HepG2 (cell line): Measurements from ENCODE around the gene GGNBP2. TPM values are rescaled to one million over a fixed set of nuclear protein-coding genes. Genes with fewer than 3 reads are reported as not detected.

Experiments used
- ATAC-seq: fragments of 200-7000 bp; cut with Tn5 transposase; 3 replicates; pipeline ENCODE4 v1.9.1; 2020; ENCODE audit warnings: mild to moderate bottlenecking, moderate library complexity
- BruUV-seq: library from RNA; stranded (reverse); fragments of 400-500 nt; replicated peaks from 2 replicates; lab custom pipeline; 2021; lab: Mats Ljungman, UMichigan
- CTCF ChIA-PET: fragments of 300-600 bp; formaldehyde crosslinking; extraction: SDS; loops from one replicate; lab custom pipeline; 2021; ENCODE audit warnings: low total read pairs, inconsistent platforms, low intra/inter-chr PET ratio; lab: Yijun Ruan, JAX
- POLR2A ChIA-PET: fragments of 350-600 bp; sonication (Branson Sonifier 250); formaldehyde crosslinking; loops from one replicate; lab custom pipeline; 2020; ENCODE audit warnings: antibody characterized with exemption, inconsistent platforms; lab: Yijun Ruan, JAX
- DNase-seq: peaks from one replicate; pipeline ENCODE4 v3.0.0-alpha.2; 2015; ENCODE audit warnings: low spot score
- FAIRE-seq: peaks from 3 replicates; lab custom pipeline; 2011; peaks lifted over from hg19 to GRCh38; lab: Jason Lieb, UNC
- H2AFZ ChIP-seq: one replicate; pipeline ENCODE4 v1.6.1; 2011; ENCODE audit warnings: low read length, inconsistent platforms
- H3K27ac ChIP-seq: fragments of 300-600 bp; 3 replicates; pipeline ENCODE4 v1.8.0; 2011; ENCODE audit warnings: mixed run types, mild to moderate bottlenecking, mixed read lengths, low read length, inconsistent platforms; ENCODE audit not compliant: insufficient read depth; ENCODE audit errors: extremely low read length
- H3K27me3 ChIP-seq, 2 experiments: fragments of 200-600 bp in 1 of 2; 2 replicates in 1 of 2; 3 replicates in 1 of 2; pipeline versions ENCODE4 v1.6.0 to v1.8.0; 2011; ENCODE audit warnings: low read length in 2 of 2, mild to moderate bottlenecking in 2 of 2, moderate library complexity in 2 of 2, inconsistent platforms in 1 of 2; ENCODE audit not compliant: insufficient read depth in 2 of 2, control insufficient read depth in 1 of 2
- H3K36me3 ChIP-seq, 2 experiments: fragments of 200-600 bp in 1 of 2; replicated peaks in 1 of 2; 2 replicates in 1 of 2; 3 replicates in 1 of 2; pipeline versions ENCODE4 v1.5.1 to v1.8.0; 2011; ENCODE audit warnings: low read length in 2 of 2, inconsistent platforms in 1 of 2; ENCODE audit not compliant: insufficient read depth in 2 of 2, control insufficient read depth in 1 of 2
- H3K4me1 ChIP-seq: 2 replicates; pipeline ENCODE4 v1.5.1; 2012; ENCODE audit warnings: low read length, inconsistent platforms; ENCODE audit not compliant: insufficient read depth
- H3K4me2 ChIP-seq: 2 replicates; pipeline ENCODE4 v1.6.0; 2011; ENCODE audit warnings: low read depth, low read length, inconsistent platforms
- H3K4me3 ChIP-seq, 3 experiments: fragments of 200-600 bp in 1 of 3; sonication (generic), shearing (Covaris generic) in 1 of 3; replicated peaks in 1 of 3; 2 replicates each; pipeline ENCODE4 v1.5.1; 2011 to 2016; ENCODE audit warnings: low read length in 3 of 3, inconsistent platforms in 2 of 3, low read depth in 2 of 3, mild to moderate bottlenecking in 2 of 3, control low read depth in 1 of 3, mixed read lengths in 1 of 3; ENCODE audit not compliant: insufficient read depth in 1 of 3
- H3K79me2 ChIP-seq: one replicate; pipeline ENCODE4 v1.6.1; 2011; ENCODE audit warnings: low read length, inconsistent platforms; ENCODE audit not compliant: insufficient read depth
- H3K9ac ChIP-seq: 2 replicates; pipeline ENCODE4 v1.6.0; 2011; ENCODE audit warnings: mild to moderate bottlenecking, low read depth, low read length, inconsistent platforms; ENCODE audit not compliant: insufficient read depth
- H3K9me3 ChIP-seq: 2 replicates; pipeline ENCODE4 v1.5.1; 2012; ENCODE audit warnings: mild to moderate bottlenecking, low read length
- H4K20me1 ChIP-seq: 2 replicates; pipeline ENCODE4 v1.6.0; 2011; ENCODE audit warnings: inconsistent platforms, mild to moderate bottlenecking, low read length, moderate library complexity; ENCODE audit not compliant: insufficient read depth
- ETS1 ChIP-seq: sonication (generic); formaldehyde crosslinking; IDR thresholded peaks from 2 replicates; pipeline ENCODE4 v1.4.0; 2020; ENCODE audit warnings: missing genetic modification reagents
- KDM5B ChIP-seq: sonication (generic); formaldehyde crosslinking; IDR thresholded peaks from 2 replicates; pipeline ENCODE4 v1.4.0; 2020; ENCODE audit warnings: missing genetic modification reagents, mild to moderate bottlenecking, borderline replicate concordance
- KLF12 ChIP-seq: sonication (generic); formaldehyde crosslinking; IDR thresholded peaks from 2 replicates; pipeline ENCODE4 v1.4.0; 2020; ENCODE audit warnings: missing genetic modification reagents, borderline replicate concordance
- MAFF ChIP-seq: IDR thresholded peaks from 2 replicates; pipeline ENCODE4 v1.6.1; 2011; ENCODE audit warnings: low read depth, low read length, improper control_type of control experiment
- MEIS2 ChIP-seq: sonication (generic); formaldehyde crosslinking; IDR thresholded peaks from 2 replicates; pipeline ENCODE4 v1.9.0; 2021; ENCODE audit warnings: mild to moderate bottlenecking, missing genetic modification reagents
- POLR2AphosphoS2 ChIP-seq: IDR thresholded peaks from 2 replicates; pipeline ENCODE4 v1.6.1; 2011; ENCODE audit warnings: low read depth, low read length, improper control_type of control experiment
- RBFOX2 ChIP-seq: fragments of 200-400 bp; formaldehyde crosslinking; IDR thresholded peaks from 2 replicates; pipeline ENCODE4 v1.6.1; 2017; ENCODE audit warnings: low read depth, mild to moderate bottlenecking, low read length
- ZNF816 ChIP-seq: sonication (generic); formaldehyde crosslinking; IDR thresholded peaks from 2 replicates; pipeline ENCODE4 v1.8.0; 2022; ENCODE audit warnings: missing genetic modification reagents, mild to moderate bottlenecking, borderline replicate concordance
- WGBS: methylation state at CpG from one replicate; pipeline ENCODE4 v1.1.6; 2017; ENCODE audit warnings: low lambda C conversion rate; 5-methylcytosine and 5-hydroxymethylcytosine counted together
- in situ Hi-C: cut with HindIII; loops from 2 replicates; pipeline ENCODE4 v1.10.0; 2017; ENCODE audit warnings: low pct_unique_long_range_greater_than_20kb; ENCODE audit not compliant: extremely low pct_ligation_motif_present
- intact Hi-C: fragments of 100-400 bp; cut with micrococcal nuclease; formaldehyde crosslinking; loops from one replicate; pipeline ENCODE4 v1.10.0; 2022; ENCODE audit not compliant: unreplicated experiment
- polyA plus RNA-seq, 8 experiments: library from polyadenylated mRNA; depleted of rRNA in 3 of 8; stranded (reverse) in 7 of 8; unstranded in 1 of 8; fragments of >200 nt; fragmentation: Illumina TruSeq in 4 of 8; extraction: Trizol in 4 of 8; gene quantifications; 2 replicates each; pipeline versions ENCODE4 v1.2.1 to v1.2.3, GENCODE V29; 2011 to 2016; ENCODE audit warnings: low read depth in 4 of 8, missing spikeins in 1 of 8, mixed read lengths in 1 of 8; ENCODE audit not compliant: insufficient read depth in 1 of 8
- total RNA-seq, 5 experiments: library from RNA; depleted of rRNA; stranded (reverse); fragments of >200 nt; fragmentation: Illumina TruSeq; extraction: Trizol; gene quantifications; 2 replicates each; pipeline ENCODE4 v1.2.3, GENCODE V29; 2016; ENCODE audit warnings: low read depth in 1 of 5

The GGNBP2 gene
- total and polyA plus RNA-seq, 2 of the 13 experiments (the other 11 are each of a cell fraction or from before 2014, with no cell fraction given), result 53.3 to 84.2 TPM

DNA sequence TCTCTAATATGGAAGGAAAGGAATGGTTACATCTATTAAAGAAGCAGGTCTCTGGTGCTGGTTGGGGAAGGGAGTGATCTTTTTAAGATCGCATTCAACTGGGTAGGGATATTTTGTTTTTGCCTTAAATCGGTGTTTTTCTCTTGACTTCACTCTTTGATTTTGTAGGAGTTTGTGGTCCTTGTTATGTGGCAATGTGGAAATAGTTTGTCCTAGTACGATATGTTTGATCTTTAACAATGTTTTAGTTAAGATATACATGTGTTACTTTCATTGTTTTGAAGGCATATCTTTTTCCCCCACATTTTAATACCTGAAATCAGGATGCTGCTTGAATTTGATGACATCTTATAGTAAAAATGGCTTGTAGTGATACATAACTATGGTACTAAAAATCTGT lies 8.7 kb downstream of the GGNBP2 start:
- BruUV-seq, result no TSS peak
- no peak for ATAC-seq
- no peaks in the 10 kb centered on the region for H3K27me3 ChIP-seq
- intact Hi-C loops, result no loop called here
- ChIA-PET POLR2A (interaction anchor here (0.9 kb wide), 1 partner anchor 8 kb away, joined by 3 read pairs; no protein-coding TSS in a partner anchor), CTCF (no interaction called here)
- peaks cover 7 to 27% of the 10 kb centered on the region in 2 experiments for H3K36me3 ChIP-seq
- H3K27ac ChIP-seq, result no peak overlapping the region
- H4K20me1 ChIP-seq, result peaks cover 7% of the 10 kb centered on the region; the same call in 1 of the 2 replicates
- in situ Hi-C loops, result no loop called here
- peaks cover 73% of the 10 kb centered on the region for H3K79me2 ChIP-seq
- H3K9ac ChIP-seq, result no peak overlapping the region
- H3K4me1 ChIP-seq, result peaks cover 5% of the 10 kb centered on the region
- WGBS, result 96% methylated on average over 3 of the region's 3 CpGs
- 0 out of 2 replicates have a peak, but pooled peaks have one; percentile 16 for TF ChIP-seq RBFOX2
- no peak for TF ChIP-seq ETS1 (CRISPR knock-in tag)
- FAIRE-seq, result no peak
- H3K4me2 ChIP-seq, result no peak overlapping the region
- H3K4me3 ChIP-seq, result no peak overlapping the region
- no peak overlapping the region for H2AFZ ChIP-seq
- no peaks in the 10 kb centered on the region for H3K9me3 ChIP-seq
- no peak for DNase-seq

GRCh38 chr17:36566081-36566480 lies 21.4 kb downstream of the GGNBP2 start:
- FAIRE-seq (no peak), ATAC-seq (no peak), DNase-seq (no peak)
- ChIA-PET POLR2A (interaction anchor here (1.0 kb wide), 1 partner anchor 31 kb away, joined by 3 read pairs; the partner anchor contains the start of genes MYO19 and PIGW), CTCF (no interaction called here)
- no peaks in the 10 kb centered on the region for H3K4me1 ChIP-seq
- intact Hi-C loops, result no loop called here
- peaks cover 6% of the 10 kb centered on the region for H3K79me2 ChIP-seq
- H3K36me3 ChIP-seq, result peaks cover 25 to 69% of the 10 kb centered on the region in 2 experiments
- no peak overlapping the region for H3K27ac ChIP-seq
- H2AFZ ChIP-seq, result no peak overlapping the region
- H3K27me3 ChIP-seq, result no peaks in the 10 kb centered on the region
- TF ChIP-seq KLF12, result no peak
- TF ChIP-seq POLR2AphosphoS2, result no peak
- TF ChIP-seq KDM5B (CRISPR knock-in tag), result no peak
- TF ChIP-seq ZNF816 (CRISPR knock-in tag), result no peak
- TF ChIP-seq MAFF, result no peak
- no peak for TF ChIP-seq MEIS2 (CRISPR knock-in tag)
- 96% methylated on average over 4 of the region's 4 CpGs for WGBS
- no peaks in the 10 kb centered on the region for H4K20me1 ChIP-seq
- H3K9me3 ChIP-seq, result no peaks in the 10 kb centered on the region
- no peak overlapping the region for H3K9ac ChIP-seq
- no TSS peak for BruUV-seq
- in situ Hi-C loops, result no loop called here
- H3K4me3 ChIP-seq, result no peak overlapping the region
- H3K4me2 ChIP-seq, result no peak overlapping the region
